ENCODE data around the gene GGPS1. TPM values are rescaled to one million over a fixed set of nuclear protein-coding genes. Genes with fewer than 3 reads are reported as not detected.

The GGPS1 gene
- total RNA-seq (2021; fragmentation: NEBNext Ultra II Directional; extraction: Animal tissue kit (Norgen Biotek cat#: 25700)) (40.4 and 43.6 TPM in 2 replicates), polyA plus RNA-seq (2011; rRNA removed) (10.9 and 20.9 TPM in 2 replicates), polyA minus RNA-seq (2011; rRNA and poly(A)+ RNA removed) (29.0 and 29.3 TPM in 2 replicates)
- polyA plus RNA-seq (2011; cell fraction: cytosol; rRNA removed), result 22.2 TPM
- 12.5 TPM for polyA plus RNA-seq (2011; cell fraction: nucleus; rRNA removed)
- 21.1 to 34.1 TPM (median 24.2 TPM) in 4 replicates for polyA plus RNA-seq (2012, experiment 1 of 2)
- polyA plus RNA-seq (2012, experiment 2 of 2), result 4.3 TPM
- polyA plus RNA-seq (2013, experiment 1 of 2), result 29.1 TPM
- polyA plus RNA-seq (2013, experiment 2 of 2), result 31.8 TPM
- polyA minus RNA-seq (2011; cell fraction: cytosol; rRNA and poly(A)+ RNA removed), result 11.0 TPM
- 14.6 TPM for polyA minus RNA-seq (2011; cell fraction: nucleus; rRNA and poly(A)+ RNA removed)
- long read RNA-seq, experiment 1, transcript GGPS1-201 (4 exons, 2,895 nt), result major isoform, 34 of 55 reads
- long read RNA-seq, experiment 1, partial matches to known transcripts, result 17 of 55 reads
- long read RNA-seq, experiment 1, other reads (novel, unspliced or antisense), result 2 of 55 reads
- long read RNA-seq, experiment 2, transcript GGPS1-203 (3 exons, 1,407 nt), result minor isoform, 5 of 65 reads
- long read RNA-seq, experiment 2, transcript GGPS1-201 (4 exons, 2,895 nt), result major isoform, 53 of 65 reads
- long read RNA-seq, experiment 2, partial matches to known transcripts, result 0 of 65 reads
- long read RNA-seq, experiment 2, other reads (novel, unspliced or antisense), result 6 of 65 reads

DNA sequence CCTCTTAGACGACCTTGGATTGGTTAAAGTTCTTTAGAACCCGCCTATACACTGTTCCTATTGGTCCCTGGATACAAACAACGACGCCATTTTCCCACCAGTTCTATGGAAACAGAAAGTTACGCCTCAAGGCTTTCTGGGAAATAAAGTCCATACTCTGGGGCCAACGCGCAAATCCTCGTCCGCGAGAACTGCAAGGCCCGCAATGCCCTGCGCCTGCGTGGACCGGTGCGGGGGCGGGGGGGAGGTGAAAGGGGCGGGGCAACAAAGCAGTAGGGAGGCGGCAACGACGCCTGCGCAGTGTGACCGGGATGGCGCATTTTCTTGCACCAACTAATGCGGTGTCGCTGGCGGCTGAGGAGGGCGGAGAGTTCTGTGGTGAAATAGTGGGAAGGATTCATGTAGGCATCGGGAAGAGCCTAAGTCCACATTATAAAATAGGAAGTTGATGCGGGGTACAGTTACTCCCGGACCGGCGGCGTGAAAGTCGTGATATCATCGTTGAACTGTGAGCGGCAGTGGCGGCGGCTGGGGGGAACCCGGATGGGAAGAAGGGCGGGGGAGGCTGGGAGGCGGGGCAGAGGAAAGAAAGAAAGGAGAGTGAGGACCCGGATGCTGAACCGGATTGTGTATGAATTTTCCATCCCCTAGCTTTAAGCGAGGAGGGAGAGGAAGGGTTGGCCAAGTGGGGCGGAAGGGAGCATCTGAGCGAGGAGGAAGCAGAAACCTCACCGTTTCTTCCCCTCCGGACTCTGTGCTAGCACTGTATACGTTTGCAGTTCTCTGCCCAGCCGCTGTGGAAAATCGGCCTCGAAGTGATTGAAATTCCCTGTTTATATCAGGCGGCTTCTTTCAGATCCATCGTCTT, at the start of gene GGPS1:
Gene GGPS1 (plus strand): TSS at position 300 of the 868 bp plus-strand sequence. CDS start 6,695 bp downstream, outside the sequence.
- no peak within 1 kb of the TSS for H3K14ac ChIP-seq (ENCODE audit: insufficient read length)
- peaks cover 0 to 15% (median 0%) of the 10 kb centered on the region in 4 experiments; a peak in 2 of 8 replicates for H3K36me3 ChIP-seq (ENCODE audit: control insufficient read depth in 2 of 4, insufficient read depth in 4 of 4, low read length in 3 of 4)
- peak within 1 kb of the TSS; percentile 85 for H3K56ac ChIP-seq (replicated peaks; ENCODE audit: insufficient read length, low read depth, low read length)
- H3K18ac ChIP-seq (ENCODE audit: extremely low read depth, low read length), result peak within 1 kb of the TSS; percentile 99
- H3K9ac ChIP-seq (replicated peaks in 1 of 4; ENCODE audit: extremely low read depth in 1 of 4, low read depth in 3 of 4, low read length in 3 of 4), result peak within 1 kb of the TSS; percentile 95 to 99 (median 97)
- H3K79me1 ChIP-seq (ENCODE audit: low read depth, low read length), result no peaks in the 10 kb centered on the region
- peak; percentile 94 to 95 for DNase-seq (ENCODE audit: low read depth in 1 of 2, low spot score in 2 of 2)
- peaks cover 22 to 86% of the 10 kb centered on the region in 2 experiments for H3K79me2 ChIP-seq (ENCODE audit: control insufficient read depth in 1 of 2, insufficient read depth in 2 of 2, low read length in 2 of 2)
- H4K91ac ChIP-seq (replicated peaks; ENCODE audit: insufficient read length, low read length), result peak within 1 kb of the TSS; percentile 34
- no peak within 1 kb of the TSS for H2BK120ac ChIP-seq (replicated peaks; ENCODE audit: low read depth, low read length)
- H4K8ac ChIP-seq (ENCODE audit: extremely low read depth, insufficient read depth, low read length), result peak within 1 kb of the TSS; percentile 98; the same call in 1 of the 2 replicates
- FAIRE-seq, result peak; percentile 75
- H2AFZ ChIP-seq (ENCODE audit: low read length), result peak within 1 kb of the TSS; percentile 77; the same call in 1 of the 2 replicates
- no peak within 1 kb of the TSS; the same call in 1 of the 2 replicates for H2AK5ac ChIP-seq (ENCODE audit: low read depth, low read length)
- H4K20me1 ChIP-seq (replicated peaks in 1 of 2; ENCODE audit: control insufficient read depth in 1 of 2, insufficient read depth in 2 of 2, low read length in 2 of 2), result peaks cover 0 to 6% of the 10 kb centered on the region in 2 experiments
- H3K4me3 ChIP-seq (ENCODE audit: extremely low read depth in 1 of 4, insufficient read depth in 2 of 4, low read depth in 3 of 4, low read length in 4 of 4), result peak within 1 kb of the TSS; percentile 82 to 95 (median 92)
- 0 out of 2 replicates have a peak within 1 kb of the TSS, but pooled peaks have one; percentile 82 for H2BK15ac ChIP-seq (ENCODE audit: low read length)
- peak within 1 kb of the TSS; percentile 91 for H4K5ac ChIP-seq (ENCODE audit: insufficient read length, low read depth, low read length)
- no peak within 1 kb of the TSS for H3K23ac ChIP-seq (ENCODE audit: insufficient read length)
- peaks cover 5% of the 10 kb centered on the region for H3K23me2 ChIP-seq (ENCODE audit: low read depth, low read length)
- H3K27me3 ChIP-seq (replicated peaks in 1 of 4; ENCODE audit: control insufficient read depth in 3 of 4, extremely low read depth in 1 of 4, insufficient read depth in 3 of 4, low read length in 3 of 4), result no peaks in the 10 kb centered on the region
- peak within 1 kb of the TSS; percentile 97 for H2BK5ac ChIP-seq (ENCODE audit: low read depth, low read length)
- H3K9me3 ChIP-seq (ENCODE audit: insufficient read depth in 2 of 2, low read depth in 1 of 2, low read length in 1 of 2), result no peaks in the 10 kb centered on the region
- POLR2A ChIA-PET (ENCODE audit: partially characterized antibody), result interaction anchor here (0.6 to 6.8 kb wide), 30 partner anchors 10 to 176 kb away, joined by 3 to 39 read pairs (median 4); partner anchors contain the start of genes B3GALNT2 and TBCE
- 2% methylated on average over 43 of the region's 54 CpGs; no CpG with 5 or more reads in 1 of the 2 experiments for WGBS, 2 experiments (ENCODE audit: extremely low coverage in 1 of 2, insufficient coverage in 1 of 2, insufficient read length in 1 of 2, insufficient replicate concordance in 2 of 2, low coverage in 1 of 2, low lambda C conversion rate in 2 of 2, missing lambda C conversion rate in 1 of 2)
- peak within 1 kb of the TSS; percentile 86; the same call in 1 of the 2 replicates for H2BK12ac ChIP-seq (ENCODE audit: low read depth, low read length)
- peak within 1 kb of the TSS; percentile 82 to 96 for H3K4me2 ChIP-seq (ENCODE audit: insufficient read depth in 1 of 2, low read depth in 2 of 2, low read length in 2 of 2)
- peaks cover 0 to 8% (median 1%) of the 10 kb centered on the region in 4 experiments; a peak in 3 of 7 replicates for H3K4me1 ChIP-seq (replicated peaks in 1 of 4; ENCODE audit: control insufficient read depth in 3 of 4, insufficient read depth in 4 of 4, low read length in 3 of 4)
- CTCF ChIA-PET (ENCODE audit: partially characterized antibody), result interaction anchor here (0.6 to 5.1 kb wide), 4 partner anchors 67 to 88 kb away, joined by 3 to 34 read pairs (median 4); no protein-coding TSS in a partner anchor
- no peak within 1 kb of the TSS for H2BK20ac ChIP-seq (ENCODE audit: low read length)
- peak within 1 kb of the TSS; percentile 39 for H3K4ac ChIP-seq (replicated peaks; ENCODE audit: insufficient read length, low read depth, low read length)
- H3K27ac ChIP-seq (ENCODE audit: low read depth, low read length), result peak within 1 kb of the TSS; percentile 90
- TF ChIP-seq EP300 (IDR thresholded peaks at IDR 0.05; ENCODE audit: borderline replicate concordance in 1 of 2, low read depth in 2 of 2, low read length in 2 of 2) (no peak), RXRA (IDR thresholded peaks at IDR 0.05; ENCODE audit: insufficient read depth, low read depth, low read length) (no peak), GTF2F1 (IDR thresholded peaks at IDR 0.05; ENCODE audit: borderline replicate concordance, low read depth, low read length) (peak; percentile 53; the same call in 1 of the 2 replicates), SP4 (IDR thresholded peaks at IDR 0.05; ENCODE audit: low read length) (no peak; the same call in 1 of the 2 replicates), GABPA (IDR thresholded peaks at IDR 0.05; ENCODE audit: borderline replicate concordance, insufficient read depth, low read length) (peak; percentile 62; the same call in 1 of the 2 replicates)

All from H1 (cell line).